K562 (cell line): ENCODE results near the gene BEST2. TPM values are rescaled to one million over a fixed set of nuclear protein-coding genes. Genes with fewer than 3 reads are reported as not detected.

Experiments used
- ATF1 ChIP-seq, 2 experiments: fragments of 450-650 bp in 1 of 2; IDR thresholded peaks; 2 replicates each; pipeline ENCODE4 v1.6.1; 2016; ENCODE audit warnings: missing compliant biosample characterization in 1 of 2, missing genetic modification characterization in 1 of 2
- BRF1 ChIP-seq: IDR thresholded peaks from 3 replicates; pipeline ENCODE4 v1.6.1; 2011; ENCODE audit warnings: borderline replicate concordance, mild to moderate bottlenecking; ENCODE audit not compliant: insufficient read length; ENCODE audit errors: extremely low read depth
- CCAR2 ChIP-seq: fragments of 200-400 bp; formaldehyde crosslinking; IDR thresholded peaks from 2 replicates; pipeline ENCODE4 v1.6.1; 2017; ENCODE audit warnings: mild to moderate bottlenecking, low read depth, low read length
- DEAF1 ChIP-seq: fragments of 450-650 bp; formaldehyde crosslinking; IDR thresholded peaks from 2 replicates; pipeline ENCODE4 v1.4.0; 2020; ENCODE audit warnings: mild to moderate bottlenecking, moderate library complexity
- FOXA1 ChIP-seq: fragments of 450-650 bp; IDR thresholded peaks from 2 replicates; pipeline ENCODE4 v1.6.1; 2016; ENCODE audit warnings: mild to moderate bottlenecking, borderline replicate concordance
- FOXP4 ChIP-seq: sonication (generic); formaldehyde crosslinking; IDR thresholded peaks from 2 replicates; pipeline ENCODE4 v1.8.0; 2022; ENCODE audit warnings: mild to moderate bottlenecking, missing genetic modification reagents, borderline replicate concordance
- HMGN3 ChIP-seq: IDR thresholded peaks from 2 replicates; pipeline ENCODE4 v1.6.1; 2011; ENCODE audit warnings: borderline replicate concordance, low read depth, mild to moderate bottlenecking, mixed read lengths, low read length; ENCODE audit not compliant: insufficient read length; ENCODE audit errors: extremely low read depth
- IRF9 ChIP-seq: fragments of 450-650 bp; IDR thresholded peaks from 2 replicates; pipeline ENCODE4 v1.6.1; 2016; ENCODE audit warnings: missing biosample characterization, missing genetic modification characterization
- JUND ChIP-seq, 2 experiments: IDR thresholded peaks; 2 replicates in 1 of 2; 3 replicates in 1 of 2; pipeline ENCODE4 v1.6.1; 2011; ENCODE audit warnings: borderline replicate concordance in 2 of 2, low read depth in 2 of 2, low read length in 2 of 2, improper control_type of control experiment in 1 of 2, missing biosample characterization in 1 of 2, missing genetic modification characterization in 1 of 2, missing genetic modification reagents in 1 of 2
- MED1 ChIP-seq: sonication (generic); formaldehyde crosslinking; IDR thresholded peaks from 2 replicates; pipeline ENCODE4 v1.8.1; 2023; ENCODE audit warnings: missing genetic modification reagents, borderline replicate concordance
- MEF2A ChIP-seq: IDR thresholded peaks from 2 replicates; pipeline ENCODE4 v1.6.1; 2011; ENCODE audit warnings: low read depth, mild to moderate bottlenecking, low read length, moderate library complexity; ENCODE audit not compliant: control insufficient read depth
- NELFE ChIP-seq: IDR thresholded peaks from 2 replicates; pipeline ENCODE4 v1.6.1; 2011; ENCODE audit warnings: mild to moderate bottlenecking; ENCODE audit not compliant: insufficient read depth, insufficient read length
- NUFIP1 ChIP-seq: fragments of 450-650 bp; IDR thresholded peaks from 2 replicates; pipeline ENCODE4 v1.6.1; 2018; ENCODE audit not compliant: partially characterized antibody
- PCBP2 ChIP-seq: fragments of 200-400 bp; formaldehyde crosslinking; IDR thresholded peaks from 2 replicates; pipeline ENCODE4 v1.6.1; 2018; ENCODE audit warnings: low read length, low read depth, mild to moderate bottlenecking, moderate library complexity; ENCODE audit not compliant: poor library complexity, severe bottlenecking
- PHF8 ChIP-seq: fragments of 200-600 bp; sonication (generic); IDR thresholded peaks from 2 replicates; pipeline ENCODE4 v1.6.1; 2012; ENCODE audit warnings: mixed run types, mild to moderate bottlenecking, inconsistent platforms, low read length, moderate library complexity, borderline replicate concordance
- XRCC4 ChIP-seq: IDR thresholded peaks from one replicate; pipeline ENCODE4 v1.6.1; 2011; ENCODE audit not compliant: insufficient read depth, insufficient read length; ENCODE audit errors: extremely low read depth
- ZC3H8 ChIP-seq: fragments of 450-650 bp; IDR thresholded peaks from 2 replicates; pipeline ENCODE4 v1.6.1; 2017
- ZNF316 ChIP-seq: fragments of 450-650 bp; IDR thresholded peaks from 2 replicates; pipeline ENCODE4 v1.6.1; 2016
- ZNF507 ChIP-seq: conservative IDR thresholded peaks from 2 replicates; pipeline ENCODE4 v1.6.1; 2017; ENCODE audit warnings: missing genetic modification characterization, missing compliant biosample characterization
- ZNF551 ChIP-seq: fragments of 250-450 bp; sonication (Bioruptor Pico); IDR thresholded peaks from 2 replicates; pipeline ENCODE4 v1.5.0; 2021; ENCODE audit warnings: mild to moderate bottlenecking, moderate library complexity
- ZNF76 ChIP-seq: fragments of 250-450 bp; sonication (Bioruptor Pico); IDR thresholded peaks from 2 replicates; pipeline ENCODE4 v1.4.0; 2020; ENCODE audit warnings: mild to moderate bottlenecking, moderate library complexity, borderline replicate concordance
- polyA plus RNA-seq, 8 experiments: library from polyadenylated mRNA; depleted of rRNA in 4 of 8; stranded (reverse) in 5 of 8; unstranded in 3 of 8; fragments of >200 nt; fragmentation: Nextera tagmentation in 2 of 8; fragmentation: Illumina TruSeq in 1 of 8; extraction: Ambion mirVana in 2 of 8; extraction: Trizol in 1 of 8; gene quantifications; 2 replicates each; pipeline versions ENCODE4 v1.2.1 to v1.2.3, GENCODE V29; 2011 to 2014; ENCODE audit warnings: inconsistent platforms in 1 of 8, missing spikeins in 1 of 8
- total RNA-seq, 7 experiments: library from RNA; depleted of rRNA in 6 of 7; stranded (reverse); fragments of >200 nt in 6 of 7; fragmentation: Illumina TruSeq in 2 of 7; extraction: Trizol in 2 of 7; gene quantifications; 2 replicates each; pipeline versions ENCODE4 v1.2.1 to v1.2.3, GENCODE V29; 2011 to 2021; ENCODE audit warnings: low replicate concordance in 1 of 7
- TF ChIP-seq, protein P1 (sequence below): sonication (generic); formaldehyde crosslinking; IDR thresholded peaks from 2 replicates; pipeline ENCODE4 v1.8.0; 2022; ENCODE audit warnings: mild to moderate bottlenecking, missing genetic modification reagents

Gene BEST2
- total and polyA plus RNA-seq, 9 of the 15 experiments (the other 6 are each of a cell fraction or from before 2014, with no cell fraction given), result not detected

DNA sequence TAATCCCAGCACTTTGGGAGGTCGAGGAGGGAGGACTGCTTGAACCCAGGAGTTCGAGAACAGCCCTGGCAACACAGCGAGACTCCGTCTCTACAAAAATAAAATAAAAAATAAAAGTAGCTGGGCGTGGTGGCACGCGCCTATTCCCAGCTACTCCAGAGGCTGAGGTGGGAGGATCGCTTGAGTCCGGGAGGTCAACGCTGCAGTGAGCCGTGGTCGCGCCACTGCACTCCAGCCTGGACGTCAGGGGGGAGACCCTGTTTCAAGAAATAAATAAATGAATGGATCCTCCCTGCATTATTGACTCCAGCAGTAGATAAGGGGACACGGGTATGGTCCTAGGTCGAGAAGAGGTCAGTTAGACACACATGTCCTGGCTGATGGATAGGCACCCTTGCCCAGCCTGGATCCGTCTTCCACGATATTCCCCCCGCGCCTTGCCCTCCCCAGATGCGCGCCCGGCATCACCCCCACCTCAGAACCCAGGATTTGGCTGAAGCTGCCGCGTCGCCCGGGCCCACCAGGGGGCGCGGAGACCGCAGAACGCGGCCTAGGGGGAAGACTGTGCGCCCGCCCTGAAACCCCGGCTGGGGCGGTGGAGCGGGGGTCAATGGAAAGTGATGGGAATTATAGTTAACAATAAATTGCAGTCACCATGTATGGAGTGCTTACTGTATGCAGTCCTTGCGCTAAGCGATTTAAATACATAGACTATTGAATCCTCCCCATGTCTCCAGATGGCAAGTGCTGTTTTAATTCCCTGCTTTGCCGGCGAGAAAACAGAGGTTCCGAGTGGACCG lies 25.8 kb downstream of the BEST2 start (continued):
- TF ChIP-seq FOXP4 (CRISPR knock-in tag), result no peak
- TF ChIP-seq ZNF551 (CRISPR knock-in tag), result no peak
- TF ChIP-seq ATF1 (CRISPR knock-in tag; IDR thresholded peaks at IDR 0.05), result peak; percentile 46
- peak; percentile 60 for TF ChIP-seq ATF1 (tag; IDR thresholded peaks at IDR 0.05)
- TF ChIP-seq ZC3H8, result no peak
- TF ChIP-seq JUND (IDR thresholded peaks at IDR 0.05; ENCODE audit: borderline replicate concordance, low read depth, low read length), result no peak
- no peak; the same call in 2 of the 3 replicates for TF ChIP-seq JUND (tag; IDR thresholded peaks at IDR 0.05; ENCODE audit: borderline replicate concordance, low read depth, low read length)
- TF ChIP-seq XRCC4, result no peak
- TF ChIP-seq NELFE, result no peak
- no peak for TF ChIP-seq PHF8
- TF ChIP-seq MEF2A, result no peak
- no peak for TF ChIP-seq ZNF316
- no peak for TF ChIP-seq MED1
- no peak for TF ChIP-seq BRF1
- peak; percentile 59 for TF ChIP-seq HMGN3
- no peak for TF ChIP-seq IRF9 (tag)
- TF ChIP-seq FOXA1, result no peak
- TF ChIP-seq CCAR2, result no peak
- TF ChIP-seq ZNF76 (CRISPR knock-in tag), result no peak
- no peak for TF ChIP-seq PCBP2
- peak; percentile 88 for TF ChIP-seq DEAF1 (CRISPR knock-in tag)
- TF ChIP-seq NUFIP1, result no peak
- TF ChIP-seq, protein P1, sequence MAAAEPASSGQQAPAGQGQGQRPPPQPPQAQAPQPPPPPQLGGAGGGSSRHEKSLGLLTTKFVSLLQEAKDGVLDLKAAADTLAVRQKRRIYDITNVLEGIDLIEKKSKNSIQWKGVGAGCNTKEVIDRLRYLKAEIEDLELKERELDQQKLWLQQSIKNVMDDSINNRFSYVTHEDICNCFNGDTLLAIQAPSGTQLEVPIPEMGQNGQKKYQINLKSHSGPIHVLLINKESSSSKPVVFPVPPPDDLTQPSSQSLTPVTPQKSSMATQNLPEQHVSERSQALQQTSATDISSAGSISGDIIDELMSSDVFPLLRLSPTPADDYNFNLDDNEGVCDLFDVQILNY, result no peak
- TF ChIP-seq ZNF507 (tag), result no peak
